Stimulated activated naive CD4-positive, alpha-beta T cell (primary cell): Measurements from ENCODE around the gene TRAF3.
"Not testable (repeated sequence)": the region's sequence is repeated elsewhere in the genome, so short reads cannot be mapped to it uniquely, and the experiment has no call there.

Experiments used
- DNase-seq, 6 experiments: peaks; one replicate each; lab custom pipeline; 2025; lab: John Stamatoyannopoulos, UW

Gene TRAF3

GRCh38 chr14:102866982-102867761 lies 89.9 kb downstream of the TRAF3 start:
- no peak for DNase-seq

- DNase-seq: no peak
Measured at GRCh38 chr14:102867826-102868580, 90.8 kb downstream of the TRAF3 start.

- DNase-seq: no peak
Measured at GRCh38 chr14:102868956-102869547, 91.8 kb downstream of the TRAF3 start.

- DNase-seq: no peak
Measured at GRCh38 chr14:102870246-102870645, 93.0 kb downstream of the TRAF3 start.

- no peak for DNase-seq
Measured at GRCh38 chr14:102870994-102871831, 94.0 kb downstream of the TRAF3 start.

DNA sequence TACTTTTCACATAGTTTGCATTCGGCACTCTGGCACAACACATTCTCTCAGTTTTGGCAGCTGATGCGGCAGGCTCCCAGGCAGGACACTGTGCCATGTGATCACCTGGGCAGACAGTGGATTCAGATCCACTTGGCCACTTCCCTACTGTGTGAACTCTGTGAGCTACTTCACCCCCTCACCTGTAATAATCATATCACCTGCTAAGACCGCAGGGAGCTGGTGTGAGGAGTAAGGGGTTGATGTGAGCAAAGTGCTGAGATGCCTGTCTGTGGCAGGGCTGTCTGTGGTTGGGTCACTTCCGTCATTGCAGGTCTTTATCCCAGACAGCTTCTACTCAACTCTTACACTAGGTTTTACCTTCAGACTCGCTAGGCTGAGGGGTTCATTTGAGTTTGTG lies 94.8 kb downstream of the TRAF3 start:
- DNase-seq: no peak

DNA sequence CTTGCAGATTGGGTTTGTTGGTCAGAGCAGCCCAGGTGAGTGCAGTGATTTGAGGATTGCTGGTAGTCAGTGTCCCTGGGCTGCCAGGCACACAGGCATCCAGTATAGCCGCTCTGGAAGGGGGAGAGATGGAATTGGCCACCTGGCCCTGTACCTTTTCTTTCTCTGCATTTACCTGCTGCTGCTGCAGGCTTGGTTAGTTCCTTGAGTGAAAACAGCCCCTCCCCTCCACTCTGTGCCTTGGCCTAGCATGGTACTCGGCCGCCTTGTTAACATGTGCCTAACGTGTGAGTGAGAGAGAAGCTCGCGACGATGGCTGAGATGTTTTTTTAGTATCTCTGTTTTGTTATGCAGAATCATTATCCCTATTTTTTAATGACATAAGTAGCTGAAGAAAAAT lies 95.9 kb downstream of the TRAF3 start:
- no peak for DNase-seq

- no peak for DNase-seq
Measured at GRCh38 chr14:102873546-102874061, 96.4 kb downstream of the TRAF3 start.

DNA sequence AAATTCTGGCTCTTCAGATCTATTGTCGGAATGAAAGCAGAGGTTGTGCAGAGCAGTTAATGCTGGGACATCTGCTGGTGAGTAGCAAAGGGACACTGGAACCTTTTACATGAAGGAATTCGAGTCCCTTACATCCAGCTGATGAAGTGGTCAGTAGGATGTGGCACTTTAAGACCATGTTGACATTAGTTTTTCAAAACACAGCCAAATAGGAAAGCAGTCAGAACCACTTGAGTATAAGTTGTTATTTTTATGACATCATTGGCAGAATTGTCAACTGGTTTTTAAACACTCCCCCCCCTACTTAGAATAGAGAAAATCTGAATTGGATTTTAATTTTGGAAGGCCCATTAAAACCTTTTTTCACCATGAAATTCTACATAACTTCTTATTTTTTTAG lies 98.4 kb downstream of the TRAF3 start:
- no peak for DNase-seq

DNA sequence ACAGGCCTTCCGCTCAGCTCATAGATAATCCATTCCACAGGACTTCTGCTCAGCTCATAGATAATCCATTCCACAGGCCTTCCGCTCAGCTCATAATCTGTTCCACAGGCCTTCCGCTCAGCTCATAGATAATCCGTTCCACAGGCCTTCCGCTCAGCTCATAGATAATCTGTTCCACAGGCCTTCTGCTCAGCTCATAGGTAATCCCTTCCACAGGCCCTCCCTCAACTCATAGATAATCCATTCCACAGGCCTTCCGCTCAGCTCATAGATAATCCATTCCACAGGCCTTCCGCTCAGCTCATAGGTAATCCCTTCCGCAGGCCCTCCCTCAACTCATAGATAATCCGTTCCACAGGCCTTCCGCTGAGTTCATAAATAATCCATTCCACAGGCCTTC lies 100.3 kb downstream of the TRAF3 start:
- DNase-seq: not testable (repeated sequence)

- no peak for DNase-seq
Measured at GRCh38 chr14:102878174-102878969, 101.1 kb downstream of the TRAF3 start.

GRCh38 chr14:102878970-102879460 lies 101.8 kb downstream of the TRAF3 start:
- DNase-seq: no peak

DNA sequence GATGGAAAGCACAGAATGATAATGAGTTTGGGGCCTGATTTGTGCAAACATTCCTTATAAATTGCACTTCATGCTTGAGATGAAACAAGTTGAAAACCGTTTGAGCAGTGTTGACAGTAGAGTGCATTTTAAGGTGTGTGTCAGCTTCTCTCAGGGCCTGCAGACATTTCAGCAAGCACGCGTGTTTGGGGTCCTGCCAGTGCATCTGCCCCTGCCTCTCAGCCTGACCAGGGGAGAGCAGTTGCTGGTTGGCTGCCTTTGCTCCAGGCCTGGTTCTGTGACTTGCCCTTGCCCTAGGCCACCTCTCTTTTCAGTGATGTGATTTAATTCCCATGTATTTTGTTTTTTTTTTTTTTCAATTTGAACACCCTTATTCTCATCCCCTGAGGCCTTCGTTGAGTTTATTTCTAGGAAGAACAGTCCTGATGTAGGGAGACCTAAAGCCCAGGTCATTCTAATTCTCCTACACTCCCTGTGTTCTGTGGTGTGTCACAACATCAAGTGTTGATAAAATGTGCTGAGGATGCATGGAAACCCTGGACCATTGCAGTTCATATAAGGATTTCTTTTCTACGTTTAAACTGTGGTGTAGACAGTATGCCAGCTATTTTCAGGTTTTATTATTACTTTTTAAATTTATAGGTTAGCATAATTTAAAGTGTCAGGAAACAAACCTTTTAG lies 105.1 kb downstream of the TRAF3 start:
- no peak for DNase-seq

DNA sequence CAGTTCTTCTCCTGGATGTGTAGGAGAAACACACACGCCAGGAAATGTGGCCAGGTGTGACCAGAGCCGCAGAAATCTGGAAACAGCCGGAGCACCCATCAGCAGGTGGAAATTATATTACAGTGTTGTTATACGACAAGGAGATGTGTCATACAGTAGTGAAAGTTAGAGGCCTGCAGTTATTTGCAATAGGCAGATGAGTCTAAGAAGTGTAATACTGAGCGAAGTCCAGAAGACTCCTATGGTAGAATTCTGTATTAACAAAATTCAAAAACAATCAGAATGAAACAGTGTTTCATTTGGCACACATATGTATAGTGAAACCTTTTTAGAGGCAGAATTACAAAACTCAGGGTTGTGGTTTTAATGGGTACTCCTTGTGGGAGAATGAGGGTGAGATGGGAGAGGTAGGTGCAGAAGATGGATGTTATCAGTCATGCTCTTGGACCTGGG lies 105.9 kb downstream of the TRAF3 start:
- DNase-seq: no peak

- no peak for DNase-seq
Measured at GRCh38 chr14:102883554-102883953, 106.3 kb downstream of the TRAF3 start.

GRCh38 chr14:102885737-102886447 lies 108.6 kb downstream of the TRAF3 start:
- DNase-seq: no peak

- DNase-seq: no peak
Measured at GRCh38 chr14:102888748-102889147, 111.5 kb downstream of the TRAF3 start.

DNA sequence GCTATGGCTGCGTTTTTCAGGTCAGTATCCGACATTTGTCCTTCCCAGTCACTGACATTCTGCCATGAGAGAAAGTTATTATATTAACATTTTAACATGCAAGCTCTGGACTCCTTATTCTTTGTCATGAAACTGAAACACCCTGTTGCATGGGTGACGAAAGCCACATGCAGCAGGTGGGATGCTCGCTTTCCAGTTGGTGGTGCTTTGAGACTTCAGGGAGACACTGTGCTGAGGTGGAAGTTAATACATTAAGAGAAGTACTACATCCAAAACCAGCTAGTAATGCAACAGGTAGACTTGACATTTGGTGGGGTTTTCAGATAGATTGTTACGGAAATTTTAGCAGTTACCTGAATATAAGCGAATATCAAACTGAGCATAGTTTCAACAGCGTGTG lies 112.4 kb downstream of the TRAF3 start:
- no peak for DNase-seq

GRCh38 chr14:102891111-102891510 lies 113.9 kb downstream of the TRAF3 start:
- DNase-seq: no peak

- no peak for DNase-seq
Measured at GRCh38 chr14:102891556-102891955, 114.3 kb downstream of the TRAF3 start.
